MCF 10A (cell line): ENCODE measurements around the gene PNKD. TPM values are rescaled to one million over a fixed set of nuclear protein-coding genes. Genes with fewer than 3 reads are reported as not detected.

ENCODE experiments used
- BruUV-seq: library from RNA; stranded (reverse); fragments of 400-500 nt; replicated peaks from 2 replicates; lab custom pipeline; 2021; lab: Mats Ljungman, UMichigan
- CTCF ChIA-PET: fragments of 300-600 bp; sonication (Branson Sonifier 250); formaldehyde crosslinking; extraction: SDS; loops from one replicate; lab custom pipeline; 2021; ENCODE audit warnings: antibody characterized with exemption, inconsistent platforms; lab: Yijun Ruan, JAX
- POLR2A ChIA-PET: fragments of 300-600, 350-650 bp; sonication (Branson Sonifier 250); formaldehyde crosslinking; extraction: SDS; loops from one replicate; lab custom pipeline; 2020; ENCODE audit warnings: antibody characterized with exemption, inconsistent platforms; lab: Yijun Ruan, JAX
- DNase-seq: peaks from one replicate; pipeline ENCODE4 v3.0.0-alpha.2; 2018; ENCODE audit not compliant: unreplicated experiment
- H3K27ac Mint-ChIP-seq: one replicate; pipeline ENCODE4 v1.8.0; 2022; ENCODE audit warnings: mild to moderate bottlenecking, low read depth, mixed read lengths; ENCODE audit not compliant: unreplicated experiment
- H3K27me3 Mint-ChIP-seq: one replicate; pipeline ENCODE4 v1.8.0; 2022; ENCODE audit warnings: mixed read lengths; ENCODE audit not compliant: insufficient read depth, unreplicated experiment
- H3K36me3 Mint-ChIP-seq: one replicate; pipeline ENCODE4 v1.8.0; 2022; ENCODE audit warnings: mild to moderate bottlenecking, moderate library complexity, mixed read lengths; ENCODE audit not compliant: insufficient read depth, unreplicated experiment
- H3K4me1 Mint-ChIP-seq: one replicate; pipeline ENCODE4 v1.8.0; 2022; ENCODE audit warnings: mixed read lengths; ENCODE audit not compliant: insufficient read depth, unreplicated experiment
- H3K4me3 Mint-ChIP-seq: one replicate; pipeline ENCODE4 v1.8.0; 2022; ENCODE audit warnings: mild to moderate bottlenecking, moderate library complexity, mixed read lengths; ENCODE audit not compliant: unreplicated experiment
- H3K9me3 Mint-ChIP-seq: one replicate; pipeline ENCODE4 v1.8.0; 2022; ENCODE audit warnings: mixed read lengths; ENCODE audit not compliant: unreplicated experiment
- intact Hi-C: fragments of 100-400 bp; cut with micrococcal nuclease; formaldehyde crosslinking; loops from 2 replicates; pipeline ENCODE4 v1.14.1; 2022
- total RNA-seq: library from RNA; stranded (reverse); gene quantifications from 2 replicates; pipeline ENCODE4 v1.2.3, GENCODE V29; 2022
- TF ChIP-seq, protein P1 (sequence below): fragments of 200-600 bp; IDR thresholded peaks from one replicate; pipeline ENCODE4 v1.8.0; 2022; ENCODE audit warnings: antibody characterized with exemption, mild to moderate bottlenecking; ENCODE audit not compliant: unreplicated experiment

Gene PNKD
- total RNA-seq, 1 experiment from 2014 or later: 23.1 TPM

DNA sequence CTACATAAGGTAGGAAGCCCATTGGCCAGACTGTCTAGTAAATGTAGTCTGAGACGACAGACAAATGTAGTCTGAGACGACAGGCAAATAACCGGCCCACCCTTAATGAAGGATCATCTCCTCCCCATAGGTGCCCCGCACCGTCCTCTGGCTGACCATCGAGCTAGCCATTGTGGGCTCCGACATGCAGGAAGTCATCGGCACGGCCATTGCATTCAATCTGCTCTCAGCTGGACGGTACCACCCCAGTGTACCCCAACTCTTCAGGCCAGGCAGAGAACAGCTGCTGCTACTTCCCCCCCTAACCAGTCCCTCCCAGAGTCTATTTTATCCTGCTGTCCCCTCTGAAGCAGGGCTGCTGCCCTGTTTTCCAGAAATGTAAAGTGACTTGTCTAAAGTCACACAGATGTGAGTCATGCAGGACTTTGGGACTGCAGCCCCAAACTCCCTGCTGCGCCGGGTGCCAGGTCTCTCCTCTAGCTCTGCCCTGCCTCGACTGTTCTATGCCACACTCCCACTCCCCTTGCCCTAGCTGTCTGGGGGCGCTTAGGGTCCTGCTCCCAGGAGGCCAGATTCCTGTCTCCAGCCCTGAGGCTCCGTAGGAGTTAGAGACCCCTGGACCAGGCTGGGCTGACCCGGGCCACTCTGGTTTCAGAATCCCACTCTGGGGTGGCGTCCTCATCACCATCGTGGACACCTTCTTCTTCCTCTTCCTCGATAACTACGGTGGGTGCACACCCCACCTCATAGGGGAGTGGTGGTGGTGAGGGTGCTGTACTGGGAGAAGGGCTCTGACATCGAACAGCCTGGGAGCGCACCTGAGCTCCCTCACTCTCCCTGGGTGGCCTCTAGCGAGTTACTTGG is 116.4 kb downstream of the PNKD start:
- no peaks in the 10 kb centered on the region for H3K36me3 Mint-ChIP-seq
- no peak for DNase-seq
- intact Hi-C loops: no loop called here
- no peak overlapping the region for H3K27ac Mint-ChIP-seq
- no peaks in the 10 kb centered on the region for H3K27me3 Mint-ChIP-seq
- POLR2A ChIA-PET: interaction anchor here (0.6 to 1.1 kb wide), 2 partner anchors 116 to 183 kb away, joined by 3 to 5 read pairs; partner anchors contain the start of gene PNKD
- BruUV-seq: no TSS peak
- no peaks in the 10 kb centered on the region for H3K9me3 Mint-ChIP-seq
- CTCF ChIA-PET: interaction anchor here (1.6 to 2.5 kb wide), 2 partner anchors 30 to 85 kb away, joined by 5 to 8 read pairs; partner anchors contain the start of gene CATIP
- H3K4me1 Mint-ChIP-seq: peaks cover 5% of the 10 kb centered on the region
- TF ChIP-seq, protein P1, sequence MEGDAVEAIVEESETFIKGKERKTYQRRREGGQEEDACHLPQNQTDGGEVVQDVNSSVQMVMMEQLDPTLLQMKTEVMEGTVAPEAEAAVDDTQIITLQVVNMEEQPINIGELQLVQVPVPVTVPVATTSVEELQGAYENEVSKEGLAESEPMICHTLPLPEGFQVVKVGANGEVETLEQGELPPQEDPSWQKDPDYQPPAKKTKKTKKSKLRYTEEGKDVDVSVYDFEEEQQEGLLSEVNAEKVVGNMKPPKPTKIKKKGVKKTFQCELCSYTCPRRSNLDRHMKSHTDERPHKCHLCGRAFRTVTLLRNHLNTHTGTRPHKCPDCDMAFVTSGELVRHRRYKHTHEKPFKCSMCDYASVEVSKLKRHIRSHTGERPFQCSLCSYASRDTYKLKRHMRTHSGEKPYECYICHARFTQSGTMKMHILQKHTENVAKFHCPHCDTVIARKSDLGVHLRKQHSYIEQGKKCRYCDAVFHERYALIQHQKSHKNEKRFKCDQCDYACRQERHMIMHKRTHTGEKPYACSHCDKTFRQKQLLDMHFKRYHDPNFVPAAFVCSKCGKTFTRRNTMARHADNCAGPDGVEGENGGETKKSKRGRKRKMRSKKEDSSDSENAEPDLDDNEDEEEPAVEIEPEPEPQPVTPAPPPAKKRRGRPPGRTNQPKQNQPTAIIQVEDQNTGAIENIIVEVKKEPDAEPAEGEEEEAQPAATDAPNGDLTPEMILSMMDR: no peak
- no peak overlapping the region for H3K4me3 Mint-ChIP-seq

DNA sequence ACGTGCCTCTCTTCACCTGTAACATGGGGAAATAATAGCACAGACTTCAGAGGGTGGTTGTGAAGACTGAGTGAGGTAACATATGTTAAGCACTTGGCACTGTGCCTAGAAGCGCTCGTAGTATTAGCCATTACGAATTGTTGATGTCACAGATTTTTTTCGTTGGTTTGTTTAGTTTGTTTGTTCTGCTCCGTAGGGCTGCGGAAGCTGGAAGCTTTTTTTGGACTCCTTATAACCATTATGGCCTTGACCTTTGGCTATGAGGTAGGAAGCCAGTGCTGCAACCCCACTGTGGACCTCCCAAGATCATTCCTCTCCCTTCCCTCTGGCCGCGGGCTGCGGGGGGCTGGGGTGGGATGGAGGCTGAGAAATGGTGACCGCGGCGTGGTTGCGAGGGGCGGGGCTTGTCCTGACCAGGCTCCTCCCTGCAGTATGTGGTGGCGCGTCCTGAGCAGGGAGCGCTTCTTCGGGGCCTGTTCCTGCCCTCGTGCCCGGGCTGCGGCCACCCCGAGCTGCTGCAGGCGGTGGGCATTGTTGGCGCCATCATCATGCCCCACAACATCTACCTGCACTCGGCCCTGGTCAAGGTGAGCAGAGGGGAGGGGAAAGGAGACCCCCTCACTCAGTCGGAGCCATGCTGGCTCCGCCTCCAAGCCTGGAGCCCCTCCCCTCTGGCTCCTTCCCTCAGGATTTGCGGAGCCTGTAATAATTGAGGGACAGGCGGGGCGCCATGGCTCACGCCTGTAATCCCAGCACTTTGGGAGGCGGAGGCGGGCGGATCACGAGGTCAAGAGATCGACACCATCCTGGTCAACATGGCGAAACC is 117.3 kb downstream of the PNKD start:
- Mint-ChIP-seq H3K27ac (no peak overlapping the region), H3K4me1 (peaks cover 5% of the 10 kb centered on the region), H3K27me3 (no peaks in the 10 kb centered on the region), H3K9me3 (no peaks in the 10 kb centered on the region), H3K36me3 (no peaks in the 10 kb centered on the region), H3K4me3 (no peak overlapping the region)
- intact Hi-C loops: no loop called here
- DNase-seq: peak; percentile 57
- POLR2A ChIA-PET: interaction anchor here (1.1 kb wide), 1 partner anchor 117 kb away, joined by 5 read pairs; the partner anchor contains the start of gene PNKD
- TF ChIP-seq, protein P1: no peak
- CTCF ChIA-PET: interaction anchor here (1.6 to 2.5 kb wide), 2 partner anchors 31 to 86 kb away, joined by 5 to 8 read pairs; partner anchors contain the start of gene CATIP
- no TSS peak for BruUV-seq

DNA sequence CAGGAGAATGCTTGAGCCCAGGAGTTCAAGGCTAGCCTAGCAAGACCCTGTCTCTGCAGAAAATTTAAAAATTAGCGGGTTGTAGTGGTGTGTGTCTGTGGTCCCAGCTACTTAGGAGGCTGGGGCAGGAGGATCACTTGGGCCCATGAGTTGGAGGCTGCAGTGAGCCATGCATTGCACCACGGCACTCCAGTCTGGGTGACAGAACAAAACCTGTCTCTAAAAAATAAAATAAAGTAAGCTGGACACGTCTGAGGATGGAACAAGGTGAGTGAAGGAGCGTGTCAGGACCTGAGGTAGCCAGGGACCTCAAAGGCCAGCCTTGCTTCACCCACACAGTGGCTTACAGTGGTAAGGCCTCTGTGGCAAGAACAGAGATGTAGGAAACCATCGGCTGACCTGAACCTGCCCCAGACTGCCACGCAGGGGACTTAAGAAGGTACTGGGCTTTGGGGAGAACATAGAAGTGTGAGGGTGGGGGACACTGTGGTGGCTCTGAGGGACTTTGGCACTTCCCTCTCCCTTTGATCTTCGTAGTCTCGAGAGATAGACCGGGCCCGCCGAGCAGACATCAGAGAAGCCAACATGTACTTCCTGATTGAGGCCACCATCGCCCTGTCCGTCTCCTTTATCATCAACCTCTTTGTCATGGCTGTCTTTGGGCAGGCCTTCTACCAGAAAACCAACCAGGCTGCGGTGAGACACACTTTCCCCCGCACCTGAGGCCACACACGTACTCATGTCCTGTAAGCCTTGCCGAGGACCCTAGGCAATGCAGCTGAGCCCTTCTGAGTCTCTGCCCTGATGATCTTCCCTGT is 119.2 kb downstream of the PNKD start:
- H3K4me1 Mint-ChIP-seq: peaks cover 5% of the 10 kb centered on the region
- no peak for DNase-seq
- H3K27me3 Mint-ChIP-seq: no peaks in the 10 kb centered on the region
- no peaks in the 10 kb centered on the region for H3K9me3 Mint-ChIP-seq
- POLR2A ChIA-PET: interaction anchor here (0.9 kb wide), 1 partner anchor 102 kb away, joined by 3 read pairs; no protein-coding TSS in a partner anchor
- no peak overlapping the region for H3K27ac Mint-ChIP-seq
- no peaks in the 10 kb centered on the region for H3K36me3 Mint-ChIP-seq
- CTCF ChIA-PET: interaction anchor here (0.6 kb wide), 1 partner anchor 139 kb away, joined by 3 read pairs; no protein-coding TSS in a partner anchor
- no TSS peak for BruUV-seq
- TF ChIP-seq, protein P1: no peak
- H3K4me3 Mint-ChIP-seq: no peak overlapping the region
- intact Hi-C loops: no loop called here
